Measurements from ENCODE around the gene GPSM1.

GPSM1 gene

GRCh38 chr9:136334541-136334940, 7.2 kb downstream of the GPSM1 start:
- no peak for DNase-seq

GRCh38 chr9:136335296-136336155, 8.2 kb downstream of the GPSM1 start:
- DNase-seq: no peak

- no peak for DNase-seq
Measured at GRCh38 chr9:136336156-136336870, 9.0 kb downstream of the GPSM1 start.

- no peak for DNase-seq
Measured at GRCh38 chr9:136336881-136337280, 9.5 kb downstream of the GPSM1 start.

- no peak for DNase-seq
Measured at GRCh38 chr9:136337416-136338395, 10.4 kb downstream of the GPSM1 start.

- DNase-seq: no peak
Measured at GRCh38 chr9:136338511-136338910, 11.2 kb downstream of the GPSM1 start.

GRCh38 chr9:136339173-136339957, 12.0 kb downstream of the GPSM1 start:
- DNase-seq: peak; percentile 87

- no peak for DNase-seq
Measured at GRCh38 chr9:136339958-136340310, 12.6 kb downstream of the GPSM1 start.

GRCh38 chr9:136340356-136341041, 13.2 kb downstream of the GPSM1 start:
- DNase-seq: no peak

GRCh38 chr9:136341042-136341655, 13.8 kb downstream of the GPSM1 start:
- no peak for DNase-seq

GRCh38 chr9:136341769-136342168, 14.4 kb downstream of the GPSM1 start:
- DNase-seq: no peak

GRCh38 chr9:136342181-136343120, 15.1 kb downstream of the GPSM1 start:
- peak; percentile 80 for DNase-seq

- no peak for DNase-seq
Measured at GRCh38 chr9:136343121-136343883, 16.0 kb downstream of the GPSM1 start.

- DNase-seq: no peak
Measured at GRCh38 chr9:136343884-136344269, 16.5 kb downstream of the GPSM1 start.

GRCh38 chr9:136344544-136345280, 17.4 kb downstream of the GPSM1 start:
- DNase-seq: no peak

GRCh38 chr9:136345281-136346156, 18.2 kb downstream of the GPSM1 start:
- DNase-seq: no peak

- no peak for DNase-seq
Measured at GRCh38 chr9:136346157-136346481, 18.8 kb downstream of the GPSM1 start.

Measured in NCI-H82 (cell line).